Kidney epithelial cell (primary cell): ENCODE measurements around the gene SH3GL1. TPM values are rescaled to one million over a fixed set of nuclear protein-coding genes. Genes with fewer than 3 reads are reported as not detected.
A peak's percentile ranks its signal among the peaks of the same experiment; 100 is the strongest.
"Not testable (repeated sequence)": the region's sequence is repeated elsewhere in the genome, so short reads cannot be mapped to it uniquely, and the experiment has no call there.

Experiments
- DNase-seq: peaks from one replicate; pipeline ENCODE4 v3.0.0-alpha.2; 2010; ENCODE audit warnings: low read depth
- H3K27me3 ChIP-seq: 2 replicates; pipeline ENCODE4 v1.6.0; 2011; ENCODE audit warnings: low read length; ENCODE audit not compliant: control insufficient read depth, insufficient read depth
- H3K36me3 ChIP-seq: 2 replicates; pipeline ENCODE4 v1.5.1; 2011; ENCODE audit warnings: low read length; ENCODE audit not compliant: control insufficient read depth, insufficient read depth
- H3K4me3 ChIP-seq: 2 replicates; pipeline ENCODE4 v1.5.1; 2011; ENCODE audit warnings: low read depth, mild to moderate bottlenecking, control low read depth, low read length
- CTCF ChIP-seq: IDR thresholded peaks from 2 replicates; pipeline ENCODE4 v1.5.1; 2011; ENCODE audit warnings: mild to moderate bottlenecking, moderate library complexity, low read length, control low read depth, inconsistent platforms; ENCODE audit not compliant: insufficient read depth, poor library complexity, severe bottlenecking
- total RNA-seq: library from RNA; depleted of rRNA; stranded (reverse); fragments of >200 nt; gene quantifications from 2 replicates; pipeline ENCODE4 v1.2.3, GENCODE V29; 2015

The SH3GL1 gene
- total RNA-seq, 1 donor from 2014 or later, result 60.9 TPM

DNA sequence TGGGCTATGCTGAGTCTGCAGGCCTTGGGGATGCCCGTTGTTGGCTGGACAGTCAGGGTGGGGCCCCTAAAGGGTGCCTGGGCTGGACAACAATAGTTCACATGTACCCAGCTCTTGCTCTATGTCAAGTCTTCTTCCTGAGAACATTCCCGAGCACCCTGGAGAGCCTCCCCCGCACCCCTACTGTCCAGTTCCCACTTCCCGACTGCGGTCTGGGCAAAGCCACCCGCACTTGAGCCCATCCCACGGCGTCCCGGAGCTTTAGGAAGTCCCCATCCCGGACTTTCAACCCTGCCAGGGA is 58.1 kb downstream of the SH3GL1 start:
- no peak for DNase-seq
- Histone ChIP-seq H3K36me3 (no peaks in the 10 kb centered on the region), H3K4me3 (peak overlapping the region; percentile 60), H3K27me3 (no peaks in the 10 kb centered on the region)
- no peak for TF ChIP-seq CTCF

DNA sequence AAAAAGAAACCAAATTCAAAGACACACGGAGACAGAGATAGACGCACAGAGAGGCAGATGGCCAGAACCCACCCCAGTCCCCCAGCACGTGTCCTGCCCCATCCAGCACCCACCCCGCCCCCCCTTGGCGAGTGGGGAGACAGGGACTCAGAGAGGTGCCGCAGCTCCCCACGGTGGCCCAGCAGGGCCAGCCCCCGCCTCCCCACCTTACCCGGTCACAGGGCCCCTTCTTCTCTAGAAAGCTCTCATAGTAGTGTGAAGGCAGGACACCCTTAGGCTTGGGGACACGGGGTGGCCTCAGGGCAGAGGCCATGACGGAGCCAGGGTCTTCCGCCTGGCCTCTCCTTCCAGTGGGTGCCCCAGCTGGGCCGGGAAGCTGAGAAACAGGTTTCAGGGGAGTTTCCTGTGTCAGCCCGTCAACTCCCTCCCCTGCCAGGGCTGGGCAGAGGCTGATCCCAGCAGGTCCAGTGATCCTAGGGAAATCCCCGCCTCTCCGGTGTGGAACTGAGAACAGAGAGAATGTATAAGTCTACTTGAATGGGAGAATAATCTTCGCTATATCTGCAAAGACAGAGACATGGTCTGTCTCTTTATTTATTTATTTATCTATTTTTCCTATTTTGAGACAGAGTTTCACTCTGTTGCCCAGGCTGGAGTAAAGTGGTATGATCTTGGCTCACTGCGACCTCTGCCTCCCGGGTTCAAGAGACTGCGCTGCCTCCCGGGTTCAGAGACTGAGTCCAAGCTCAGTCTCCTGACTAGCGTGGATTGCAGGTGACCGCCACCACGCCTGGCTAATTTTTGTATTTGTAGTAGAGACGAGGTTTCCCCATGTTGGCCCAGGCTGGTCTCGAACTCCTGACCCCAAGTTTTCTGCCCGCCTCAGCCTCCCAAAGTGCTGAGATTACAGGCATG is 61.6 kb downstream of the SH3GL1 start, which contains the start of gene STAP2:
STAP2 (minus strand) TSS at position 387 of the 915 bp plus-strand sequence; CDS start at position 313, 74 bp downstream.
- Histone ChIP-seq H3K36me3 (no peaks in the 10 kb centered on the region), H3K4me3 (peak within 1 kb of the TSS; percentile 64), H3K27me3 (no peaks in the 10 kb centered on the region)
- DNase-seq, result no peak
- TF ChIP-seq CTCF, result no peak

- H3K36me3 ChIP-seq, result no peaks in the 10 kb centered on the region
- no peaks in the 10 kb centered on the region for H3K27me3 ChIP-seq
- no peak for DNase-seq
- peak overlapping the region; percentile 64 for H3K4me3 ChIP-seq
- no peak for TF ChIP-seq CTCF
Measured at GRCh38 chr19:4337906-4338440, 62.4 kb downstream of the SH3GL1 start.

DNA sequence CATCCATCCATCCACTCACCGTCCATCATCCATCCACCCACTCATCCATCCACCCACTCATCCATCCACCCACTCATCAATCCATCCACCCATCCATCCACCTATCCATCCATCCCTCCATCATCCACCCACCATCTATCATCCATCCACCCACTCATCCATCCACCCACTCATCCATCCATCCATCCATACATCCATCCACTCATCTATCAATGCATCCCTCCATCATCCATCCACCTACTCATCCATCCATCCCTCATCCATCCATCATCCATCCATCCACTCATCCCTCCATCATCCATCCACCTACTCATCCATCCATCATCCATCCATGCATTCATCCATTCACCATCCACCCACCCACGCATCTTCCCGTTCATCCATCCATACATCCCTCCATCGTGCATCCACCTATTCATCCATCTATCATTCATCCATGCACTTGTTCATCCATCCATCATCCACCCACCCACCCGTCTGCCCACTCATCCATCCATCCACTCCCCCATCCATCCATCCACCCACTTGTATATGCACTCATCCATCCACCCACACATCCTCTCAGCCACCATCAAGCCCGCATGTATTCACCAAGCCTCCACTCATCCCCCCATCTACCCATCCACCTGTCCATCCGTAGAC is 65.3 kb downstream of the SH3GL1 start:
- DNase-seq, result no peak
- H3K27me3 ChIP-seq, result no peaks in the 10 kb centered on the region
- H3K36me3 ChIP-seq, result no peaks in the 10 kb centered on the region
- TF ChIP-seq CTCF, result no peak
- no peak overlapping the region for H3K4me3 ChIP-seq

GRCh38 chr19:4329858-4330257 is 70.5 kb downstream of the SH3GL1 start:
- Histone ChIP-seq H3K36me3 (peaks cover 1% of the 10 kb centered on the region), H3K27me3 (no peaks in the 10 kb centered on the region), H3K4me3 (no peak overlapping the region)
- DNase-seq, result no peak
- TF ChIP-seq CTCF, result no peak

GRCh38 chr19:4328991-4329681 is 71.2 kb downstream of the SH3GL1 start:
- H3K4me3 ChIP-seq, result peak overlapping the region; percentile 64
- DNase-seq, H3K27me3 ChIP-seq, H3K36me3 ChIP-seq: not testable (repeated sequence)
